HL-60/S4 treated with phorbol 12-myristate 13-acetate at 8.2 ng/mL for 4 days and 3 days (cell line): Measurements from ENCODE around the gene EPB41L2.
"Not testable (repeated sequence)": the region's sequence is repeated elsewhere in the genome, so short reads cannot be mapped to it uniquely, and the experiment has no call there.

Experiments
- in situ Hi-C: fragments of 300-500 bp; cut with MboI; formaldehyde crosslinking; loops from 2 replicates; pipeline ENCODE4 v1.15.0; 2022; ENCODE audit warnings: low sequenced_read_pairs

The EPB41L2 gene

DNA sequence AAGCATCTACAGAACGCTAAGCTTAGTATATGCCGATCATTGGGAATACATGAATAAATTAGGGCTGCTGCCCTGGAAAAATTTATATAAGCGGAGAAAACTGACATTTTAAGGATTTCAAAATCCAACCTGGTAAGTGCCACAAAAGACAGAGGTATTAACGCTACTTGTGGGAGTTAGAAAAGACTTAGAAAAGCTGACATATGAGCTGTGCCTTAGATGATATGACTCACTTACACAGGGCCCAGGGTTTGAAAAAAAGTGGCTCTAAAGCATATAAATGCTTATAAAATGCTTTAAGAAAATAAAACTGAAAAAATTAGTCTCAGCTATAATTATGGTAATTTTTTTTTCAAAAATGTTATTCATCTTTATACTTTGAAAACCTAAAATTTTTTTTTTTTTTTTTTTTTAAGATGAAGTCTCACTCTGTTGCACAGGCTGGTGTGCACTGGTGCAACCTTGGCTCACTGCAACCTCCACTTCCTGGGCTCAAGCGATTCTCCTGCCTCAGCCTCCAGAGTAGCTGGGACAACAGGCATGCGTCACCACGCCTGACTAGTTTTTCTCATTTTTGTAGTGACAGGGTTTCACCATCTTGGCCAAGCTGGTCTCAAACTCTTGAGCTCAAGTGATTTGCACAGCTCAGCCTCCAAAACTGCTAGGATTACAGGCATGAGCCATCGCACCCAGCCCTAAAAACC lies 25.7 kb downstream of the EPB41L2 start:
- in situ Hi-C loops = no loop called here

DNA sequence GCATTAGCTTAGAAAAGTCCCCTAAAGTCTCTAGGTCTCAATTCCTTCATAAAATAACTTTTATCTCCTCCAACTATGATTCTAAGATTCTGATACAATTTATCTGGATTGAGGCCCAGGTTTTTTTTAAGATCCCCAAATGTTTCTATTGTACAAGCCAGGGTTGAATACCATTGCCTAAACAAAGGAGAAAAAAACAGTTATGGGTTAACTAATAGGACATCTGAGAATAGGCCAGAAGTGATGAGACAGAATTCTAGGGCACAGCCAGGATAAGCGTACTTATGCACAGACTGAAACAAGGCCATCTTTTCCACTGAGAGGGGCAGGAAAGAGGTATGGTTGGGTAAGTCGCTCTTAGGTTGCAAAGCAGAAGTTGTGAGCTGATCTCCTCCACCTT lies 26.4 kb downstream of the EPB41L2 start:
- in situ Hi-C loops = no loop called here

- in situ Hi-C loops = no loop called here
Measured at GRCh38 chr6:131036143-131036542, 26.9 kb downstream of the EPB41L2 start.

- in situ Hi-C loops = no loop called here
Measured at GRCh38 chr6:131035582-131035981, 27.5 kb downstream of the EPB41L2 start.

- in situ Hi-C loops = no loop called here
Measured at GRCh38 chr6:131033631-131034030, 29.4 kb downstream of the EPB41L2 start.

GRCh38 chr6:131029626-131030297 lies 33.3 kb downstream of the EPB41L2 start:
- in situ Hi-C loops = no loop called here

DNA sequence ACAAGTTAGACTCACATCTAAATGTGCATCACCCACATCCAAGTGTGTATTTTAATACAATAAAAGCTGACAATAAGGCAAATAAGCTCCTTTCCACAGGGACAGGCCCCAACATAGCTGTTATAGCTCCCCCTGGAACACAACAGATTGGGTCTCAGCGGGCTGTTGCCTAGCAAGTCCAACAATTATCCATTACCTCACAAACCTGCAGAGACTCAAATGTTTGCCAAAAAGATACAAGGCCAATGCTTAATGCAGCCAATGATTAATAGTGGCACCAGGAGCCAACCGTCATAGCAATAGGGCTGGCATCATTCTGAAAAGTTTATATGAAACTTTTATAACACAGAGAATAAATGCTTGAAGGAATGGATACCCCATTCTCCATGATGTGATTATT lies 35.7 kb downstream of the EPB41L2 start:
- in situ Hi-C loops = no loop called here

GRCh38 chr6:131026243-131026642 lies 36.8 kb downstream of the EPB41L2 start:
- in situ Hi-C loops = no loop called here

DNA sequence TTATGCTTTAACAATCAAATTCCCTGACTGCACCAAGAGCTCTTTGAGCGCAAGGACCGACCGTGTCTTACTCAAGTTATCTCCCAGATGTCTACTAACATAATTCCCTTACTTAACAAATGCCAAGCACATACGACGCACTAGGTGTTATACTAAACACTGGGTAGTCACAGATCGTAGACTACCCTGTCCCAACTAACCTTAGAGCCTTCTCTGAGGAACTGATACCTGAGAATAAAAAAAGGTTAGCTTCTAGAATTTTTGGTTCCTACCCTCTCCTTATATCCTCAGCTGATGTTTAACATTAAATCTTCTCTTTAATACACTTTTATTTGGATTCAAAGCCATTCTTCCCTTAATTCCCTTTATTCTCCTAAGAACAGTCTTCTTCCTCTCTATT lies 38.5 kb downstream of the EPB41L2 start:
- in situ Hi-C loops = no loop called here

- in situ Hi-C loops = no loop called here
Measured at GRCh38 chr6:131023834-131024504, 39.1 kb downstream of the EPB41L2 start.

DNA sequence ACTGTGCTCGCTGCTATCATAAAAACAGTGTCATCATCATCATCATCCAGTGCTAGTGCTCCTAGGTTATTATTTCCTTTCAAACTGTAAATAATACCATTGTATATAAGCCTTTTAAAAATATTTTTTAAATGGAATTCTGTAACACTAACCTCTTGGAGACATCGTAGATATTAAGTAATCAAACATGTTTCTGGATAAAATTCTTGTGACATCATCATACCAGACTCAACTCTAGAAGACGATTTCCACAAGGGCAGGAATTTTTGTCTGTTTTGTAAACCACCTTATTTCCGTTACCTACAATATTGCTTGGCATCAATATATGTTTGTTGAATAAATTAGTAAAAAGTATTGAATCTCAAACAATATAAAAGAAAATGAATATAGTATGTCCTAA lies 40.4 kb downstream of the EPB41L2 start:
- in situ Hi-C loops = no loop called here

DNA sequence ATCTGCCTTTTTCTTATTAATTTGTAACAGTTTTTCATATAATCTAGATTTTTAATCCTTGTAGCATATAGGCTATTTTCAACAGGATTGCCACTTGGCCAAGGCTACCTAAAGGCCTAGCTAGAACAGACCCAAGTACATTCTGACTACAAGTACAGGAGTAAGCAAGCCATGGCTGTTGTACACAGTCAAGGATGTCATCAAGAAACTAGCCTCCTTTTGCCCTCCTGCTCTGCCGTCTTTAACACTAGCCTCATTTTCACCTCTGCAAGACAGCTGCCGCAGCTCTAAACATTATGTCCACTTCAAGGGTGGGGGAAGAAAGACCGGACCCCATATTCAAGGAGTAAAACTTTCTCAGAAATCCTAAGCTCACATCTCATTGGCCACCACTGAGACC lies 45.1 kb downstream of the EPB41L2 start:
- in situ Hi-C loops = no loop called here

DNA sequence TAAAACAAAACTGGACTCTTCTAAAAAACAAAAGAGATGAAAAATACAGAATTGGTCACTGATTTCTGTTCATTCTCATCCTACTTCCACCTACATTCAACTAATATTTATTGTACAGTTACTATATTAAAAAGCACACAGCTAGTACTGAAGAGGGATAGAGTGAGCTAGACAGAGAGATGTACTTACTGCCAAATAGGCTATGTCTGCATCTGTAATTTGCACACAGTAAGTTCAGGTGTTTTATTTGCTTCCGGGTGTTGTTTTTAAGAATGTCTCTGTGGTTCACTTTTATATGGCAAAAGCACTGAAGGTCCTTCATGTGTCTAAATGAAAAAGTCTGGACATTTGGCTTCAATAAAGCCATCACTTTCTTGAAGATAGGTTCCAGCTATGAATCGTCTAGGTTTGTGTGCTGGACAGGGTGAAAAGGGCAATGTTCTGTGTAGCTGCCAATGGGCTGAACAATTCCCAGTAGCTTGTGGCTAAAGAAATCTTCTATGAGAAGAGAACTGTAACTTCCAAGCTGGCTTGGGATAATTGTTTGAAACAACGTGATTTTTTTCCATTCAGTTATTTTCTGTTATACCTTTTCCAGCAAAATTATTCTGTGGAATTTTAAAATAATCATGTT lies 47.3 kb downstream of the EPB41L2 start:
- in situ Hi-C loops = no loop called here

GRCh38 chr6:131015025-131015591 lies 47.9 kb downstream of the EPB41L2 start:
- in situ Hi-C loops = no loop called here

DNA sequence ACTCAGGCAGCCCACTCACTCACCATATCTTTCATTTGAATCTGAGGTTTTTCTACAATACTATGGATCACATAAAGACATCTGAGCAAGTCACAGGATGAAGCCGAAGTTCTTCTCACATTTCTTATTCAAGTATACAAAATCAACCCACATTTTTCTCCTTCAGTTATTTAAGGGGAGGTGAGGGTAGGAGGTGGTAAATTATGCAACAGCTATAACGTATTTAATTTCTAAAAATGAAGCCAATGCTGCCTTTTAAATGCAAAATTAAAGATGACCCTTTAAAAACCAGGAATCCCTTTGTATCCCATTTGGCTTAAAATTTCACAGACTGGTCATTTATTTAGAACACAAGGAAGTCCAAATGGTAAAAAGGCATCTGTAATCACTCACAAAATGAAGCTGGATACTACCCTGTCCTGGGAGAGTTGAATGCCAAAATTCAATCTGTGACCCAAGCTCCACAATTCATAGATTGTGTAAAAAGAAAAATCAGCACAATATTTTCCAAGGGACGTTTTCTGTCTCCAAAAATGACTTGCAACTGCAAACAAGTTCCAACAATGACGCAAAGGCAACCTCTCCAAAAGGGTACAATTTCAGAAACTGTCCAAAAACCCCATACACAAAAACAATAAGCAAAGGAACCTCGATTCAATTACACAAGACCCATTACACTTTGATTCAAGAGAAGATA lies 48.8 kb downstream of the EPB41L2 start:
- in situ Hi-C loops = no loop called here

- in situ Hi-C loops = no loop called here
Measured at GRCh38 chr6:131013495-131013894, 49.5 kb downstream of the EPB41L2 start.

- in situ Hi-C loops = no loop called here
Measured at GRCh38 chr6:131009790-131010189, 53.3 kb downstream of the EPB41L2 start.

- in situ Hi-C loops = not testable (repeated sequence)
Measured at GRCh38 chr6:131008965-131009364, 54.1 kb downstream of the EPB41L2 start.

DNA sequence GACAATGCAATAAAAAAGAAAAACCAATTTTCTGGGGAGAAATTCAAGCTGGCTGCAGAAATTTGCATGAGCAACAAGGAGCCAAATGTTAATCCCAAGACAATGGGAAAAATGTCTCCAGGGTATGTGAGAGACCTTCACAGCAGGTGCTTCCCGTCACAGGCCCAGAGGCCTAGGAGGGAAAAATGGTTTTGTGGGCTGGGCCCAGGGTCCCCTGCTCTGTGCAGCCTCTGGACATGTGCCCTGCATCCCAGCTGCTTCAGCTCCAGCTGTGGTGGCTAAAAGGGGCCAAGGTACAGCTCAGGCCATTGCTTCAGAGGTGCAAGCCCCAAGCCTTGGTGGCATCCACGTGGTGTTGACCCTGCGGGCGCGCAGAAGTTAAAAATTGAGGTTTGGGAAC lies 55.1 kb downstream of the EPB41L2 start:
- in situ Hi-C loops = not testable (repeated sequence)

- in situ Hi-C loops = no loop called here
Measured at GRCh38 chr6:131007286-131007685, 55.8 kb downstream of the EPB41L2 start.
